Measurements from ENCODE around the gene CRIP1.

The CRIP1 gene

DNA sequence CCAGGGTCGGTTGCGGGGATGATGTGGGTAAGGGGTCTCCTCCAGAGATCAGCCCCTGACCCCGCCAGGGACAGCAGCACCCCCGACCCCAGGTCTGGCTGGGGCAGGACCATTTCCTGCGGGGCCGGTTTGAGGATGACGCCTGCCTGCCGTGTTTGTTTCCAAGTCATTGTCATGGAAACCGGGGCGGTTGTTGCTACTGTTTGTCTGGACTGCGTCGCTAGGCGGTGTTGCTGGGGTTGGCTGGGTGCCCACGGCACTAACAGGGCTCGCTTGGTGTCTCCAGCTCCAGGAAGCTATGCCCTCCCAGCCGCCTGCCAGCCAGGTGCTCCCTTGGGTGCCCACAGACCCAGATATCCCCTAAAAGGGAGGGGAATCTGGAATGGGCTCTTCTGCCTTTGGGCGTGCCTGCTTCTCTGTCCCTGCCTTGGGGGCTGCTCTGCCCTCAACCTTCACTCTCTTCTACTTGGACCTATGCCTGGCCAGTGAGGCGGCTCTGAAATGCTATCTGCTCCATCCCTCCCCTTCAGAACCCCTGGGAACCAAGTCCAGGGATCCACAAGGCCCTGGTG lies 4.7 kb upstream of the CRIP1 start:
- TF ChIP-seq CTCF (IDR thresholded peaks at IDR 0.05; ENCODE audit: insufficient read depth, low read depth, low read length, missing control alignments): no peak
- DNase-seq (ENCODE audit: low read depth): peak; percentile 96
- H3K4me3 ChIP-seq (ENCODE audit: low read depth, low read length): no peak overlapping the region

DNA sequence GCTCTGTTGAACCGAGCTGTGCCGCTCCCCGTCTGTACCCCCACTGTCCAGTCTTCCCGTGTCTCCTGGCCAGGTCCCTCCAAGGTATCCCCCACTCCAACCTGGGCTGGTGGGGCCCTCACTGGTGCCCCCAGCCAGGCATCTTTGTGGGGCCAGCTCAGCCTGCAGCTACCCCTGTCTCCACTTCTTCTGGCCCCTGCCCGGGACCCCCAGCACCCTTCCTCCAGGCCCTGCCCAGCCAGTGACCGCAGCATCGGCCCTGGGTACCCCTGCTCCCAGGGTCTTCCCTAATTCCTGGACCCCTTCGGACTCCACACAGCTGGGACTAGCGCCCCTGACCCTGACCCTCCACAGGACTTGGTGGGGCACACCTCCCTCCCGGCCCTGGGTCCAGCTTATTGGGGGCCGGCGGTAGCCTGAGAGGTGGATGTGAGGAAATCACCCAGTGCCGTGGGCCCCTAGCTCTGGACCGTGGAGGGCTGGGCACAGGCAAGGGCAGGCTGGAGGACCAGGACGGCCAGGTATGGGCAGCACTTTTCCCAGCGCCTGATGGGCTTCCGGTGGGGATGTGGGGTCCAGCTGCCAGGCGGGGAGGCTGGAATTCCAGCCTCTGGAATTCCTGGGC lies 4.1 kb upstream of the CRIP1 start:
- no peak for DNase-seq (ENCODE audit: low read depth)
- no peak for TF ChIP-seq CTCF (IDR thresholded peaks at IDR 0.05; ENCODE audit: insufficient read depth, low read depth, low read length, missing control alignments)
- no peak overlapping the region for H3K4me3 ChIP-seq (ENCODE audit: low read depth, low read length)

GRCh38 chr14:105483300-105484068 lies 3.2 kb upstream of the CRIP1 start:
- H3K4me3 ChIP-seq (ENCODE audit: low read depth, low read length): no peak overlapping the region
- no peak for DNase-seq (ENCODE audit: low read depth)
- no peak for TF ChIP-seq CTCF (IDR thresholded peaks at IDR 0.05; ENCODE audit: insufficient read depth, low read depth, low read length, missing control alignments)

GRCh38 chr14:105484069-105484996 lies 2.4 kb upstream of the CRIP1 start:
- H3K4me3 ChIP-seq (ENCODE audit: low read depth, low read length): no peak overlapping the region
- DNase-seq (ENCODE audit: low read depth): no peak
- TF ChIP-seq CTCF (IDR thresholded peaks at IDR 0.05; ENCODE audit: insufficient read depth, low read depth, low read length, missing control alignments): no peak

- no peak for TF ChIP-seq CTCF (IDR thresholded peaks at IDR 0.05; ENCODE audit: insufficient read depth, low read depth, low read length, missing control alignments)
- H3K4me3 ChIP-seq (ENCODE audit: low read depth, low read length): no peak overlapping the region
- DNase-seq (ENCODE audit: low read depth): no peak
Observed at GRCh38 chr14:105484997-105485393, 1.7 kb upstream of the CRIP1 start.

- TF ChIP-seq CTCF (IDR thresholded peaks at IDR 0.05; ENCODE audit: insufficient read depth, low read depth, low read length, missing control alignments): peak; percentile 9
- no peak for DNase-seq (ENCODE audit: low read depth)
- no peak overlapping the region for H3K4me3 ChIP-seq (ENCODE audit: low read depth, low read length)
Observed at GRCh38 chr14:105485739-105486162, 935 bp upstream of the CRIP1 start.

All from GM12865 (cell line).